Muscle layer of duodenum (tissue), 2 donors: ENCODE results near the gene CENPU.
"Not testable (repeated sequence)": the region's sequence is repeated elsewhere in the genome, so short reads cannot be mapped to it uniquely, and the experiment has no call there.

Experiments
- H3K27ac ChIP-seq: one replicate; pipeline ENCODE4 v1.7.0; 2013; ENCODE audit warnings: mild to moderate bottlenecking, low read length
- H3K27me3 ChIP-seq: one replicate; pipeline ENCODE4 v1.7.0; 2013; ENCODE audit warnings: low read depth, mild to moderate bottlenecking, control low read depth, low read length
- H3K36me3 ChIP-seq, 2 donors: one replicate each; pipeline ENCODE4 v1.7.0; 2013; ENCODE audit warnings: low read length in 2 of 2, control low read depth in 1 of 2, mild to moderate bottlenecking in 1 of 2; ENCODE audit not compliant: insufficient read depth in 2 of 2, control insufficient read depth in 1 of 2
- H3K4me1 ChIP-seq, 2 donors: one replicate each; pipeline ENCODE4 v1.7.0; 2013; ENCODE audit warnings: low read length in 2 of 2, mild to moderate bottlenecking in 2 of 2, control low read depth in 1 of 2, moderate library complexity in 1 of 2; ENCODE audit not compliant: insufficient read depth in 2 of 2, control insufficient read depth in 1 of 2
- H3K4me3 ChIP-seq, 2 donors: one replicate each; pipeline ENCODE4 v1.7.0; 2013; ENCODE audit warnings: low read length in 2 of 2, low read depth in 1 of 2, mild to moderate bottlenecking in 1 of 2
- H3K9me3 ChIP-seq, 2 donors: one replicate each; pipeline ENCODE4 v1.7.0; 2013; ENCODE audit warnings: low read length in 2 of 2, control low read depth in 1 of 2, mild to moderate bottlenecking in 1 of 2; ENCODE audit not compliant: control insufficient read depth in 1 of 2
- donor health status: healthy.

Gene CENPU

DNA sequence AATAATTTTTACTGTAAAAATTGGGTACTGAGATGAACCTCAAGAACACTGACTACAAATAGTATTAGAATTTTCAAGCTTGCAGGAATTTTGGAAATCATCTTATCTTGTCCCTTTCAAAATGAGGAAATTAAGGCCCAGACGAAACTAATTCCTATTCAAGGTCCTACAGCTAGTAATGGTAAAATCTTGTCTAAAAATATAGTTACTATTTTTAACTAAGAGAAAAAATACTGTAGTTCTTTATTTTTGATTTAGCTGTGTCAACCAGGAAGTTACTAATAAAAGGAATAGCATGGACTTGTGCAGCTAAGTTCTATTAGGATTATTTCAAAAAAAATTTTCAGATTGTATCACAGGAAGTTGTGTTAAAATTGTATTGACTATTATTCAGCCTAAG is 71.7 kb downstream of the CENPU start:
- no peaks in the 10 kb centered on the region for H3K4me1 ChIP-seq
- H3K27ac ChIP-seq, result no peak overlapping the region
- H3K4me3 ChIP-seq, result no peak overlapping the region
- H3K36me3 ChIP-seq, result peaks cover 4 to 30% of the 10 kb centered on the region in 2 donors
- H3K27me3 ChIP-seq, result no peaks in the 10 kb centered on the region
- H3K9me3 ChIP-seq, result no peaks in the 10 kb centered on the region

DNA sequence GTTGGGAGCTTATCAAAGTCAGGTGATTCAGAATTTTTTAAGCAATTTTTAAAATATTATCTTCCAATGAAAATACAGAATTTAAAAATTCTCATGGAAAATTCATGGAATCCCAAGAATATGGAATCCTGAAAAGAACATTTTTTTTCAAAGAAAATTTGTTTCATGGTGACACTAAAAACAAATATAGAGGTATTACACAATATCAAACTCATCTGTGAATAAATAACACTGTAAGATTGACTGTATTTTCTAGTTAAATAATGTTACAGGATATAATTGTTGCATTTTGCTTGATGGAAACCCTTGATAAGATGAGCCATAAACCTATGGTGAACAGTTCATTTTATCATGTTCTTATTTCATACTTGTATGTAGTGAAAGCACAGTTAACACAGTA is 72.9 kb downstream of the CENPU start:
- H3K9me3 ChIP-seq, result no peaks in the 10 kb centered on the region
- H3K36me3 ChIP-seq, result peaks cover 4 to 25% of the 10 kb centered on the region in 2 donors
- H3K4me1 ChIP-seq, result no peaks in the 10 kb centered on the region
- H3K27me3 ChIP-seq, result no peaks in the 10 kb centered on the region
- H3K27ac ChIP-seq, result no peak overlapping the region
- no peak overlapping the region for H3K4me3 ChIP-seq

DNA sequence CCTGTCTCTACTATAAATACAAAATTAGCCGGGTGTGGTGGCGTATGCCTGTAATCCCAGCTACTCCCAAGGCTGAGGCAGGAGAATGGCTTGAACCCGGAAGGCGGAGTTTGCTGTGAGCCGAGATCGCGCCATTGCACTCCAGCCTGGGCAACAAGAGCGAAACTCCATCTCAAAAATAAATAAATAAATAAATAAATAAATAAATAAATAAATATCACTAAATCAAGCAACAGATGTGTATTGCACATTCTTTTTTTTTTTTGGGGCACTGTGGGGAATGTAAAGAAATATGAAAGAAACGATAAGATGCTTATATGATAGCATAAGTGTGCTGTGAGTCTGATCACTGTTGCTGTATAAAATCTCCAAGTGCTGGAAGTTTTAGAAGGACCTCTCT is 76.1 kb downstream of the CENPU start:
- not testable (repeated sequence) for H3K27ac ChIP-seq, H3K4me1 ChIP-seq, H3K27me3 ChIP-seq, H3K9me3 ChIP-seq, H3K4me3 ChIP-seq
- peaks cover 4 to 21% of the 10 kb centered on the region in 2 donors for H3K36me3 ChIP-seq

DNA sequence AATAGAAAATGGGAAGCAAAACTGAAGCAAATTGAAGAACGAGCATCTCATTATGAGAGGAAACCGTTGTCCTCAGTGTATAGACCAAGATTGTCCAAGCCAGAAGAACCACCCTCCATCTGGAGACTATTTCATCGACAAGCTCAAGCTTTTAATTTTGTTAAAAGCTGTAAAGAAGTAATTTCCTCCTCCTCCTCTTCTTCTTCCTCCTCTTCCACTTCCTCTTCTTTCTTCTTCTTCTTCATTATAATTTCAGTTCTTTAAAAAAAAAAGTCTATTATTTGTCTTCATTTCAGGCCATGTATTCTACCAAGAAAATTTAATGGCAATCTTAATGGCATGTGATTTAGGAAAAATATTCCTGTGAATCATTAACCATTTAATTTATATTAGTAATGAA is 76.8 kb downstream of the CENPU start:
- Histone ChIP-seq H3K4me1 (no peaks in the 10 kb centered on the region), H3K36me3 (peaks cover 4 to 21% of the 10 kb centered on the region in 2 donors), H3K9me3 (no peaks in the 10 kb centered on the region), H3K27me3 (no peaks in the 10 kb centered on the region), H3K4me3 (no peak overlapping the region), H3K27ac (no peak overlapping the region)

DNA sequence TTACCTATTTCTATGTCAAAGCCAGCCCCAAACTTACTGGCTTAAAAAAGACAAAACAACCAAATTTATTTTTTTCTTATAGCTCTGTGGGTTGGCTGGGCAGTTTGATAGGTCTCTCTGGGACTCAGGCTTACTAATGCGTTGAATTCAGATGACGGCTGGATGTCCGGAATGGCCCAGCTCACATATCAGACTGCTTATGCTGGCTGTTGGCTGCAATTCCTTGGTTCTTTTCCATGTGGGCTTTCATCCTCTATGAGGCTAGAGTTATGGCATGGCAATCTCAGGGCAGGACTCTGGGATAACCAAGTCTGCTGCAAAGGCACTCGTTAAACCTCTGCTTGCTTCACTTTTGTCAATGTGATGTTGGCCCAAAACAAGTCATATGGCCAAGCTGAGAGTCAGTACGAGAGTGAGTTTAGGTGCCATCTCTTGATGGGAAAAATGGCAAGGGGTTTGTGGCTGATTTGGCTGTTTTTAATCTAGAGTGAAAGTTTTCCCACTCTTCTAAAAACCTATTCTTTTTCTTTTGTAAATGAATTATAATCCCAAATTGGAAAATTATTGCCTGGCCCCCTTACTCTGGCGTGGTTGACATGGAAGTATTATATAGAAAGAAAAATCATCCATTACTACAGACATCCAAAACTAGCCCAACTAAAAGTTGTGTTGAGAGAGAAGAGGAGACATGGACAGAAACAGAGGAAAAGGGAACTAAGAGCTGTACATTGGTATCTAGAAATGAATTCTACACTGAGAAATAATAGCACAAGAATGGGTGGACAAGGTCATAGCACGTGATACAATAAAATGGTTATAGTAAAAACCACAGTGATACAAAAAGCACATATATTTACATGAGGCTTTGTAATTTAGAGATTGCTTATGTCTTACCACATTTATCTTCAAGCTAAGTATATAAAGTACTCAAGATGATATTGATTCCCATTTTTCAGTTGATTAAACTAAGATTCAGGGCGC is 77.7 kb downstream of the CENPU start:
- no peaks in the 10 kb centered on the region for H3K4me1 ChIP-seq
- no peak overlapping the region for H3K4me3 ChIP-seq
- H3K9me3 ChIP-seq, result no peaks in the 10 kb centered on the region
- peaks cover 4 to 18% of the 10 kb centered on the region in 2 donors for H3K36me3 ChIP-seq
- H3K27me3 ChIP-seq, result no peaks in the 10 kb centered on the region
- H3K27ac ChIP-seq, result no peak overlapping the region

DNA sequence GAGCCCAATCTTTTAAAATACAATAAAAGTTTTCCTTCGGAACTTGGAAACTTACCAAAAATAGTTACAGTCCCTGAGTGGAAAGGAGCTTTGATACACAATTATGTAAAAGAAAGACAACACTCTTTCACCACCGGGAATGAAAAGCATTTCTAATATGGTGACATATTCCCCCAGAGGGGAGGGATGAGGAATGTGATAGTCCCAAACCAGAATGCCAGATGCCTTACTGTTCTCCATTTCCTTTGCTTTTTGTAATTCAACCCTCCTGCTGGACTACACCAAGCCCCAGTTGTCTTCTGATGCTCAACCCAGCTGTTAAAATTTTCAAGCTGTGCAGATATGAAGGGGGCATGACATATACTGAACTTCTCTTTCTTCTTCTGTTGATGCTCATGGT is 80.2 kb downstream of the CENPU start:
- H3K27me3 ChIP-seq, result no peaks in the 10 kb centered on the region

DNA sequence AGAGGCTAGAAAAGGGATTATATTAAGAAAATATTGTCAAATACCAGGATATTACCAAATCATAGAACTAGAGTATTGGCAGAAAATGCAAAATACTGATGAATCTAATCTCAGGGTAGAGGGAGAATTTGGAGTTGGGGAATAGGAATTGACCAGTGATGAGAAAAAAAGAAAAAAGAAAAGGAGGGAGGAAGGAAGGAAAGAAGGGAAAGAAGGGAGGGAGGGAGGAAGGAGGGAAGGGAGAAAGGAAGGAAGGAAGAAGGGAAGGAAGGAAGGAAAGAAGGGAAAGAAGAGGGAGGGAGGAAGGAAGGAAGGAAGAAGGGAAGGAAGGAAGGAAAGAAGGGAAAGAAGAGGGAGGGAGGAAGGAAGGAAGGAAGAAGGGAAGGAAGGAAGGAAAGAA is 81.2 kb downstream of the CENPU start:
- H3K9me3 ChIP-seq, H3K36me3 ChIP-seq, H3K27me3 ChIP-seq, H3K4me3 ChIP-seq, H3K27ac ChIP-seq: not testable (repeated sequence)
- H3K4me1 ChIP-seq, result peaks cover 4 to 13% of the 10 kb centered on the region in 2 donors

More for the DNA sequence above, 80.2 kb downstream of the CENPU start:
- no peak overlapping the region for H3K27ac ChIP-seq
- H3K36me3 ChIP-seq, result peaks cover 0 to 6% of the 10 kb centered on the region in 2 donors
- H3K9me3 ChIP-seq, result no peaks in the 10 kb centered on the region
- peaks cover 0 to 5% of the 10 kb centered on the region in 2 donors for H3K4me1 ChIP-seq
- no peak overlapping the region for H3K4me3 ChIP-seq

DNA sequence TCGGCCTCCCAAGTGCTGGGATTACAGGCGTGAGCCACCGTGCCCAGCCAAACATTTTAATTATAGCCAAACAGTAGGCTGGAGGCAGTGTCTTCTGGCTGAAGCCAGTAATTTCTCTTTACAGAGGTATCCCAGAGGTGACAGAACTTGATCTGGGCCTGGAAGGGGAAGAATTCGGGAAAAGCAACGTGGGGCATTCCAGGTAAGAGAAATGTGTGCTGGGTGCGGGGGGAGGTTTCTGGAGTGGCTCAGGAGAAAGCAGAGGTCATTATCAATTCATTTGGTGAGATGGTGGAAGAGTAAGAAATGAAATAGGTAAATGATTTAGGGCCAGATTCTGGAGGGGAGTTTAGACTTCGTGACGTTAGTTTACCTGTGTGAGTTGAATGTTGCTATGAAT is 82.0 kb downstream of the CENPU start:
- Histone ChIP-seq H3K27me3 (no peaks in the 10 kb centered on the region), H3K27ac (no peak overlapping the region), H3K4me1 (peaks cover 12 to 21% of the 10 kb centered on the region in 2 donors), H3K36me3 (peaks cover 0 to 2% of the 10 kb centered on the region in 2 donors), H3K4me3 (no peak overlapping the region), H3K9me3 (no peaks in the 10 kb centered on the region)

DNA sequence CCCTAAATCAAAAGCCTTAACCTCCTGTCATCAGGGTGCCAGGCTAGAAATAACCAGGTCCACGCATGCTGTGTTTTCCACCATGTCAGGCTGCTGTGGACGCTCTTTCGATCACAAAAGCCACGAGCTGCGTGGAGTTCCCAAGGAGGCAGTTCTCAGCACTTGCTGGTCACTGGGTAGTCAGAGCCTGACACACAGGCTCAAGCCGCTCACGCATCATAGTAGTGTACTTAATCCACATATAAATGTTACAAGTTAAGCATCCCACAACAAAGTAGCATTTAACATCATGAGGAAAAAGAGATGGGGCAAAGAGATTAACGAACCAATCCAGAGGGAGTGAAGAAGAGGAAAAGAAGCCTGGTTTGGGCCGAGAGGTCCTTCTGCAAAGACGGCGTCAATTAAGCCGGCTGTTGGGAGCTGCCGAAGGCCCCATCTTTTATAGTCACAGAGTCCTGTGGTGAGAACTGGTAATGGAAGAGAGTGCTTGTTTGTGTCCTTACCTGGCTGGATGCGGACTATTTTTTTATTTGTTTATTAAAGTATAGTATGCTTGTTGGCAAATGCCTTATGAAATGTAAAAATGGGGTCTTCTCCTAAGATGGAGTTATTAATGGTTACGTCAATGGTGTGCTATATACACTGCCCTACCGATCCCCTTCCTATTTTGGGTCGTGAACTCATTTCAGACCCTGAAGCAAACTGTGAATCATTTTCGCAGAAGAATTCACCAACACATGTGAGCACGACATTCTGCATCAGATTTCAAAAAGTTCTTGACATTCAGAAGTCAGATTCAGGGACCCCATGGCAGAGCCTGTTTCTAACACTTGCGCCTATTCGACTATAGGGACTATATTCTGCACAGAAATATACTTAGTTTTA is 83.7 kb downstream of the CENPU start:
- H3K9me3 ChIP-seq, result no peaks in the 10 kb centered on the region
- H3K4me1 ChIP-seq, result peaks cover 21 to 36% of the 10 kb centered on the region in 2 donors
- H3K27me3 ChIP-seq, result no peaks in the 10 kb centered on the region
- H3K27ac ChIP-seq, result peak overlapping the region; percentile 91
- H3K4me3 ChIP-seq, result peak overlapping the region; percentile 87 to 88
- no peaks in the 10 kb centered on the region for H3K36me3 ChIP-seq

DNA sequence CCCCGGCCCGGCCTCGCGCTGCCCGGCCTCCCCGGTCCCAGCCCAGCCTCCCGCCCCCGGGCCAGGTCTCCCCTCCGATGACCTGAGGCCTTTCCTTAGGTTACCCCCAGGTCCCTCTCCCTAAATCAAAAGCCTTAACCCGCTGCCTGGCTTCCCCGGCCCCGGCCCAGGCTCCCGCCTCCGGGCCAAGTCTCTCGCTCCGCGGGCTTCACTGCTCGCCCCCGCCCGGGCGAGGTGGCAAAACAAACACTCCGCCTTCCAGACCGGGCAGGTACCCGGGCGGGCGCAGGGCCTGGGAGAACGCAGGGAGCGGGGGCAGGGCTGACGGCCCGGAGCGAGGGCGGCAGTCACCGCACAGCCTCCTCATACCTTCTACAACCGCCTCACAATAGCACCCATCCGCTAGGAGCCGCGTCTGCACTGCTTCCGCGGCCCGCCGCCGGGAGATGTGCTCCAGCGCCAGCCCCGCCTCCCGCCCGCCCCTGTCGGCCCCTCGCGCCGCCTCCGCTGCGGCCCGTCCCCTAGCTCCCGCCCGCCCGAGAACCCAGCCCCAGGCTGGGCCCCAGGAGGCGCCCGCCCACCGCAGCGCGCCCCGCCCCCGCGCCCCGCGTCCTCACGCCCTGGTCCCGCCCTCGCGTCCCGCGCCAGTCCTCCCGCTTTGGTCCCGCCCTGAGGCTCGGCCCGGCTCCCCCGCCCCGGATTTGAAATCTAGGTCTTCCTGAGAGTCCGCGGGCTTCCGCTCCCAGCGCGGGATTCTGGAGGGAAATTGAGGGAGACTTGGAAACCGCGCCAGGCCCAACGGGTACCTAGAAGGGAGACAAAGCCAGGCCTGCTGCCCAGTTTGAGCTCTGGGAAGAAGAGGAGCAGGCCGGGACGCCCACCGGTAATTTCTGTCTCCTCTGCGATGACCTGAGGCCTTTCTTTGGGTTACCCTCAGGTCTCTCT is 84.6 kb downstream of the CENPU start, which contains the start of the genes CASP3 and PRIMPOL:
TSS of gene CASP3 (minus strand) at position 422 of the 945 bp plus-strand sequence. CDS start 10,994 bp downstream, outside the sequence.
TSS of gene PRIMPOL (plus strand) at position 713 of the 945 bp plus-strand sequence. CDS start 7,403 bp downstream, outside the sequence.
- H3K4me1 ChIP-seq, result peaks cover 28 to 41% of the 10 kb centered on the region in 2 donors

More for the DNA sequence above, 84.6 kb downstream of the CENPU start, which contains the start of the genes CASP3 and PRIMPOL:
- Histone ChIP-seq H3K27me3 (no peaks in the 10 kb centered on the region), H3K27ac (peak within 1 kb of the TSS; percentile 91), H3K9me3 (no peaks in the 10 kb centered on the region), H3K4me3 (peak within 1 kb of the TSS; percentile 87 to 91), H3K36me3 (no peaks in the 10 kb centered on the region)
